GM10248 (cell line): Measurements from ENCODE around the gene USP10.

Source experiments
- CTCF ChIA-PET: fragments of 300-600 bp; sonication (Branson Sonifier 250); formaldehyde crosslinking; extraction: SDS; loops from one replicate; lab custom pipeline; 2021; ENCODE audit warnings: antibody characterized with exemption; lab: Yijun Ruan, JAX
- POLR2A ChIA-PET: fragments of 350-650 bp; sonication (Branson Sonifier 250); formaldehyde crosslinking; extraction: SDS; loops from one replicate; lab custom pipeline; 2020; ENCODE audit warnings: antibody characterized with exemption; lab: Yijun Ruan, JAX
- DNase-seq: peaks from one replicate; pipeline ENCODE4 v3.0.0; 2012; ENCODE audit errors: extremely low spot score
- TF ChIP-seq, protein P1 (sequence below): IDR thresholded peaks from 2 replicates; pipeline ENCODE4 v1.5.1; 2012; ENCODE audit warnings: mild to moderate bottlenecking, low read depth; ENCODE audit errors: extremely low read depth, missing control alignments, control extremely low read depth

Gene USP10

DNA sequence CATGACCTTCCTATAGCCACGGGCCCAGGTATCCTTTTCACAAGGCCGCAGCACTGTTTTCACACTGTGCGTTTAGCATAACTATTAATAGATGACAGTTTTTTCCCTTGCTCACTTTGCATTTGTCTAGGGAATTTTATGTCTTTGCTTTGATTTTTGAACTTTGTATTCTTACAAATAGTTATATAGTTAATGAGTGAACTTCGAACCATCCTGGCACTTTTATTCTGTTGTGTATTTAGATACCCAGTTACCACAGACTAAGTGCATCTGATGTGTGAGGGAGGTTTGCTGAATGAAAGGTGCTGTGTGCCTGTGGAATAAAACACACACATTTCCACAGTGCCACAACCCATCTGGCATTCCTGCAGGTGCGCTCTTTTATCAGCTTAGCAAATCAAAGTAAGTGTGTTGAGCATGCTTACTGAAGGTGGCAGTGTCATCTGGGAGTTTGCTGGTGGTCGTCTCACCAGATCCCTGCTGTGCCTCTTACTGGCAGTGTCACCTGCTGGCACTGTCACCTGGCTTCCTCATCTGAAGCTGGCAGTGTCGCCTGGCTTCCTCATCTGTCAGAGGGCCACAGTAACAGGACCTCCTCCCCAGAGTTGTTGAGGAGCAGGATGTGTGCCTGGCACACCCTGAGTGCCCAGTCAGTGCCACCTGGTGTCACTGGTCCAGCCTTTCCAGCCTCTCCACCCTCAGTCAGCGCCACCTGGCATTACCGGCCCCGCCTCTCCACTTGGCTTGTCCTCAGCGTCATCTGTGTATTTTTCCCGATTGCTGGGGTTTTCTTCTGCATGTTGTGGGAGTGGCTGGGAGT lies 37.6 kb downstream of the USP10 start:
- POLR2A ChIA-PET: no interaction called here
- no peak for DNase-seq
- TF ChIP-seq, protein P1, sequence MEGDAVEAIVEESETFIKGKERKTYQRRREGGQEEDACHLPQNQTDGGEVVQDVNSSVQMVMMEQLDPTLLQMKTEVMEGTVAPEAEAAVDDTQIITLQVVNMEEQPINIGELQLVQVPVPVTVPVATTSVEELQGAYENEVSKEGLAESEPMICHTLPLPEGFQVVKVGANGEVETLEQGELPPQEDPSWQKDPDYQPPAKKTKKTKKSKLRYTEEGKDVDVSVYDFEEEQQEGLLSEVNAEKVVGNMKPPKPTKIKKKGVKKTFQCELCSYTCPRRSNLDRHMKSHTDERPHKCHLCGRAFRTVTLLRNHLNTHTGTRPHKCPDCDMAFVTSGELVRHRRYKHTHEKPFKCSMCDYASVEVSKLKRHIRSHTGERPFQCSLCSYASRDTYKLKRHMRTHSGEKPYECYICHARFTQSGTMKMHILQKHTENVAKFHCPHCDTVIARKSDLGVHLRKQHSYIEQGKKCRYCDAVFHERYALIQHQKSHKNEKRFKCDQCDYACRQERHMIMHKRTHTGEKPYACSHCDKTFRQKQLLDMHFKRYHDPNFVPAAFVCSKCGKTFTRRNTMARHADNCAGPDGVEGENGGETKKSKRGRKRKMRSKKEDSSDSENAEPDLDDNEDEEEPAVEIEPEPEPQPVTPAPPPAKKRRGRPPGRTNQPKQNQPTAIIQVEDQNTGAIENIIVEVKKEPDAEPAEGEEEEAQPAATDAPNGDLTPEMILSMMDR: no peak
- CTCF ChIA-PET: interaction anchor here (0.7 to 13.9 kb wide), 47 partner anchors 8 to 550 kb away, joined by 3 to 202 read pairs (median 7); partner anchors contain the start of genes COTL1, KLHL36 and TAF1C

- ChIA-PET CTCF (interaction anchor here (0.7 to 13.9 kb wide), 59 partner anchors 9 to 945 kb away, joined by 3 to 202 read pairs (median 5); partner anchors contain the start of genes COTL1, KLHL36 and TAF1C), POLR2A (no interaction called here)
- TF ChIP-seq, protein P1: peak; percentile 87
- peak; percentile 76 for DNase-seq
Measured at GRCh38 chr16:84738255-84739038, 38.6 kb downstream of the USP10 start.

GRCh38 chr16:84739349-84740124 lies 39.7 kb downstream of the USP10 start:
- TF ChIP-seq, protein P1: no peak
- DNase-seq: no peak
- ChIA-PET POLR2A (no interaction called here), CTCF (interaction anchor here (1.0 to 13.9 kb wide), 26 partner anchors 9 to 944 kb away, joined by 3 to 202 read pairs (median 11); no protein-coding TSS in a partner anchor)

DNA sequence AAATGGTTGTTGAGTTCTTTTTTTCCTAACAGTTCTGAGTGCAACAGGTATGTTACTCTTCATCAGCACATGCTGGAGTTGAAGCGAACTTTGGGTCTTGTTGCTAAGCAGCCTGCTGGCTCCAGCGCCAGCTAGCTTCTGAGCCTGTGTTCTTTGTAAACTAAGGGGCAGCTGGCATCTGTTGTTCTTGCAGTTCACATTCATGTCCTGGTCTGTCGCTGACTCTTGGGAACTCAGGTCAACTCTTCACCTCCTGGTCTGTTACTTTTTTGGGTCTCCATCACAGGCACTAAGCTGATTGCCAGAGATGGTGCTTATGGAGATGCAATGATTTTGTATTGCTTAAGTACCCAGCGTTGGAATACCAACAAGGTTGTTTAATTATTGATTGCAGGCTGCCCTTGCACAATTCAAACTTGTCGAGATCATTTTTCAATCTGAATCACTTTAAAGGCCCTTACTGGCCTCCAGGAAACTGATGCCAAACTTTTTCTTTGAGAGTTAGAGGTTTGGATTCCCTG lies 40.9 kb downstream of the USP10 start:
- TF ChIP-seq, protein P1: no peak
- POLR2A ChIA-PET: no interaction called here
- no peak for DNase-seq
- CTCF ChIA-PET: interaction anchor here (1.8 to 13.9 kb wide), 9 partner anchors 11 to 234 kb away, joined by 8 to 202 read pairs (median 33); no protein-coding TSS in a partner anchor

DNA sequence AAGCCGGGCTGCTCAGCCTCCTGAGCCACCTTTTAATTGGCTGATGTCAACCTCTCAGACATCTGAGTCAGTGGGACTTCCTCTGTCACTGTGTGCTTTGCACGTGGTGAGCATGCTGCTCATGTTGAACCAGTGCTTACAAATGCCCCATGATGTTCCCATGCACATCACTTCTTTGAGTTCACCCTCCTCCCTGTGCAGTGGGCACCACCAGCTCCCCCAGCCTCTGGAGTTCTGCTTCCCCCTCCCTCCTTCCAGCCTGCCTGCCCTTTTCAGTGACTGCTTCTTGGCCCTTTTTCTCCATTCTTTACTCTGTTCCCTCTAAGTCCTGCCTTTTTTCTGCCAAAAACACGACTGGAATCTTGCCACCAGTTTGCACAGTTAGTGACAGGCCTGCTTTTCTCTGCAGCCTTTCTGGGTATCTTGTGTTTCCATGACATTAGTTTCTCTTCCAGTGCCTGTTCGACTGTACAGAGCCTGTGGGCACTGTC lies 41.6 kb downstream of the USP10 start:
- ChIA-PET POLR2A (no interaction called here), CTCF (interaction anchor here (1.4 to 13.9 kb wide), 6 partner anchors 11 to 464 kb away, joined by 3 to 202 read pairs (median 39); no protein-coding TSS in a partner anchor)
- TF ChIP-seq, protein P1: no peak
- no peak for DNase-seq
